GM18511 (cell line): ENCODE results near the gene GPR55.

Source experiments
- ATAC-seq: cut with Tn5 transposase; IDR thresholded peaks from one replicate; pipeline ENCODE4 v1.9.1; 2021; ENCODE audit warnings: mild to moderate bottlenecking, moderate library complexity; ENCODE audit not compliant: unreplicated experiment

GPR55 gene

GRCh38 chr2:230920167-230920566, 4.9 kb downstream of the GPR55 start:
- no peak for ATAC-seq

DNA sequence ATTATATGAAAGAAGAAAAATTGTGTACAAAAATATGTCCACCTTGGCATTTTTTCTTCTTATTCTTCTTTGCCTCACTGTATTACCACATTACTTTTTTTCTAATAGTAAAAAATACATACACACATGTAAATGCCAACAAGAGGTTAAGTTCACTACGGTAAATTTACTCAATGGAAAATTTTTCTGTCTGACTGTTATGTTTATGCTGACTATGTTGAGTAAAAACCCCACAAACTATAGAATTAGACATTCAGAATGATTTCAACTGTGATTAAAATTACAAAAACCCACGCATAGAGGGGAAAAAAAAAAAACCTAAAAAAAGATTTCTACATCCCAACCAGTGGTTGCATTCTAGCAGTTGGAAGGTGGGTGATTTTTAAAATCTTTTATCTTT, 5.4 kb downstream of the GPR55 start:
- no peak for ATAC-seq

GRCh38 chr2:230919240-230919639, 5.8 kb downstream of the GPR55 start:
- no peak for ATAC-seq

DNA sequence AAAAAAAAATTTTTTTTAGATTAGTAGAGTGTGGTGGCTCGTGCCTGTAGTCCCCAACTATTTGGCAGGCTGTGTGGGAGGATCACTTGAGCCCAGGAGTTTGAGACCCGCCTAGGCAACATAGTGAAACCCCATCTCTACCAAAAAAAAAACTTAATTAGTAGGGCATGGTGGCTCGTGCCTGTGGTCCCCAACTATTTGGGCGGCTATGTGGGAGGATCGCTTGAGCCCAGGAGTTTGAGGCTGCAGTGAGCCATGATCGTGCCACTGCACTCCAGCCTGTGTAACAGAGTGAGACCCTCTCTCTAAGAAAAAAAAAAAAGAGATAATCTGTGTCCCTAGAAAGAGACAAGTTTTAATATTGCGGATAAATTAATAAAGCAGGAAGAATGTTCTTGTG, 8.8 kb downstream of the GPR55 start:
- no peak for ATAC-seq

- no peak for ATAC-seq
These were observed 9.7 kb downstream of the GPR55 start for GRCh38 chr2:230915319-230915718.

DNA sequence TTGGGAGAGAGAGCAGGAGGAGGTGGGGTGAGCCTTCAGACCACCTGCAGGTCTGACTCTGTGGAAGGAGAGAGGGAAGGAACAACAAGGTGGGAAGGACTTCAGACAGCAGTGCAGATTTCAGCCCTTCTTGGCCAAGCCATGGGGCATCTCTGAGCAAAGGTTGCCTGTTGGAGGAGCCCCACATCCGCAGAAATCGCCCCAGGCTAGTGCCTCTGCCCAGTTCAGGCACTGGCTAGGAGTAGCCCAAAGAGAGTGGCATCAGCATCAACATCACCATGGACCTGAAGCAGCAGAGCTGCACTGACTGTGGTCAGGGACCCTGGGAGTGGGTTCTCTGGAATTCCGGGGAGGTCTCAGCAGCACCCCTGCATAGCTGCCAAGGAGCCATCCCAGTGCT, 10.2 kb downstream of the GPR55 start:
- no peak for ATAC-seq

GRCh38 chr2:230913406-230914143, 11.5 kb downstream of the GPR55 start:
- no peak for ATAC-seq

GRCh38 chr2:230912724-230913123, 12.3 kb downstream of the GPR55 start:
- no peak for ATAC-seq

GRCh38 chr2:230912046-230912445, 13.0 kb downstream of the GPR55 start:
- ATAC-seq, result no peak

DNA sequence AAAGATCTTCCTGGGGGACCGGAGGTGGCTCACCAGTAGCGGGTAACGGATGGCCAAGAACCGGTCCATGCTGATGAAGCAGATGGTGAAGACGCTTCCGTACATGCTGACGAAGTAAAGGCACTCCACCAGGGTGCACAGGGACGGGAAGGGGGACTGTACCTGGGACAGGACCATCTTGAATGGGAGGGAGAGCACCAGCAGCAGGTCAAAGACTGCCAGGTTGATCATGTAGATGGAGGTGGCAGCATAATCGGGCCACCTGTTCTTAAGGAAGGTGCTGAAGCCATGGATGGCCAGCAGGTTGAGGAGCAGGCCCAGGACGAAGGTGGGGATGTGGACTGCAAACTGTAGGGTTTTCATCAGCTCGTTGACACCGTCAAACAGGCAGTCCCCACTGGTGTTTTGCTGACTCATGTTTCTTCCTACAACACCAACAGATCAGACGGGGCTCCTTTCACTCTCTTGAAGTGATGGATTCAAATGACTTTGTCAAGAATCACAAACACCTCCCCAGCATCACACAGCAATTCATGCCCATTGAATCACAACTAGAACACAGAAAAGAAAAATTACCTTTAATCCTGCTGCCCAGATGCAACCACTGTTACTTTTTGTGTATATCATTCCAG, 14.4 kb downstream of the GPR55 start:
- no peak for ATAC-seq

DNA sequence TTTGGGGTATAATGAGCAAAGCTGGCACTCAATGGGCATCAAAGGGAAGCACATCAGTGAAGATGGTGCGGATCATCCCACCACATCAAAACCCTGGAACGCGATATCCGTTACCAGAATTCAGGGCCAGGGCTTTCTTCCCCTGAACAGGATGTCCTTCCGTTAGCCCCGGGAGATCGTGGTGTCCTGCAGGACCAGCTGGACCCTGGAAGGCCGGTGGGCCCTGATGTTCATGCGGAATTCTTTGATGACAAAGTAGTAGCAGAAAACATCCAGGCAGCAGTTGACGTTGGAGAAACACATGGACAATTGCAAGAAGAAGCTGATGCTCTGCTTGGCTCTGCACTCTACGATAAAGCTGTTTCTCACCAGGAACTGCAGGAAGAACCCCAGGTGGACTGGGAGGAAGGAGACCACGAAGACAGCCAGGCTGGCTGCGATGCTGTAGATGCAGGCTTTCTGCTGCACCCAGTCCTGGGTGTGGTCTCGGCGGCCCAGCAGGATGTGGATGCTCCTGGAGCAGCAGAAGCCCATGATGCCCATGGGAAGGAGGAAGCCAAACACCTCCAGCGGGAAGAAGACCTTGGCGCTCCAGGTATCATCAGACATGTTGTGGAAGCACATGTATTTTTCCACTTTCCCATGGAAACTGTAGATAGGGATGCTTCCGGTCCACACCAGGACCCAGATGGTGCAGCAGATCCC, 15.0 kb downstream of the GPR55 start:
- ATAC-seq, result no peak

GRCh38 chr2:230908595-230909191, 16.3 kb downstream of the GPR55 start:
- no peak for ATAC-seq

- ATAC-seq, result no peak
These were observed 16.9 kb downstream of the GPR55 start for GRCh38 chr2:230908092-230908594.

- no peak for ATAC-seq
These were observed 17.5 kb downstream of the GPR55 start for GRCh38 chr2:230907361-230908091.

- no peak for ATAC-seq
These were observed 18.4 kb downstream of the GPR55 start for GRCh38 chr2:230906471-230907230.

- ATAC-seq, result no peak
These were observed 19.3 kb downstream of the GPR55 start for GRCh38 chr2:230905448-230906421.

- no peak for ATAC-seq
These were observed 20.1 kb downstream of the GPR55 start for GRCh38 chr2:230904856-230905447.
